K562 (cell line): Measurements from ENCODE around the gene TUBA1B. TPM values are rescaled to one million over a fixed set of nuclear protein-coding genes. Genes with fewer than 3 reads are reported as not detected.

Source experiments
- BRD9 ChIP-seq: fragments of 450-650 bp; IDR thresholded peaks from 2 replicates; pipeline ENCODE4 v1.6.1; 2018; ENCODE audit warnings: low read depth; ENCODE audit not compliant: partially characterized antibody
- CBX1 ChIP-seq: sonication (generic); IDR thresholded peaks from 2 replicates; pipeline ENCODE4 v1.6.1; 2016; ENCODE audit warnings: antibody characterized with exemption, low read depth, mild to moderate bottlenecking
- CBX5 ChIP-seq: IDR thresholded peaks from 2 replicates; pipeline ENCODE4 v1.6.1; 2014; ENCODE audit warnings: low read depth, borderline replicate concordance
- DPF2 ChIP-seq: fragments of 450-650 bp; IDR thresholded peaks from 2 replicates; pipeline ENCODE4 v1.6.1; 2016
- EGR1 ChIP-seq: fragments of 450-650 bp; conservative IDR thresholded peaks from 2 replicates; pipeline ENCODE4 v1.6.1; 2017; ENCODE audit warnings: mild to moderate bottlenecking
- ETS2 ChIP-seq: IDR thresholded peaks from 2 replicates; pipeline ENCODE4 v1.6.1; 2016; ENCODE audit warnings: borderline replicate concordance, missing genetic modification characterization, mild to moderate bottlenecking, moderate library complexity, missing compliant biosample characterization; ENCODE audit not compliant: poor library complexity, severe bottlenecking
- HCFC1 ChIP-seq: IDR thresholded peaks from 2 replicates; pipeline ENCODE4 v1.6.1; 2012; ENCODE audit warnings: low read depth, low read length, improper control_type of control experiment
- HOMEZ ChIP-seq: fragments of 250-450 bp; sonication (Bioruptor Pico); IDR thresholded peaks from 2 replicates; pipeline ENCODE4 v1.4.0; 2020; ENCODE audit warnings: mild to moderate bottlenecking, moderate library complexity
- MAX ChIP-seq: sonication (generic); formaldehyde crosslinking; IDR thresholded peaks from 2 replicates; pipeline ENCODE4 v1.9.0; 2022; ENCODE audit warnings: mild to moderate bottlenecking, missing genetic modification reagents
- OTX1 ChIP-seq: fragments of 450-650 bp; formaldehyde crosslinking; IDR thresholded peaks from 2 replicates; pipeline ENCODE4 v1.4.0; 2022; ENCODE audit warnings: mild to moderate bottlenecking
- RBM14 ChIP-seq: fragments of 200-400 bp; formaldehyde crosslinking; IDR thresholded peaks from 2 replicates; pipeline ENCODE4 v1.6.1; 2018; ENCODE audit warnings: low read depth, mild to moderate bottlenecking, low read length, moderate library complexity, borderline replicate concordance; ENCODE audit not compliant: insufficient read depth
- SNRNP70 ChIP-seq: fragments of 200-400 bp; formaldehyde crosslinking; optimal IDR thresholded peaks from 2 replicates; pipeline ENCODE3; 2017; ENCODE audit warnings: low read depth, low read length
- ZBTB11 ChIP-seq, 3 experiments: fragments of 200-800 bp in 1 of 3; fragments of 250-450 bp in 1 of 3; fragments of 450-650 bp in 1 of 3; sonication (Bioruptor Pico) in 1 of 3; sonication (Bioruptor generic) in 1 of 3; formaldehyde crosslinking in 1 of 3; IDR thresholded peaks; 2 replicates each; pipeline versions ENCODE4 v1.6.1 to v1.8.0; 2016 to 2022; ENCODE audit warnings: mild to moderate bottlenecking in 2 of 3, missing genetic modification characterization in 2 of 3, missing compliant biosample characterization in 1 of 3, moderate library complexity in 1 of 3
- ZNF24 ChIP-seq: fragments of 450-650 bp; IDR thresholded peaks from 2 replicates; pipeline ENCODE4 v1.6.1; 2016
- ZNF280A ChIP-seq: fragments of 450-650 bp; IDR thresholded peaks from 2 replicates; pipeline ENCODE4 v1.6.1; 2018; ENCODE audit warnings: mild to moderate bottlenecking, low read depth; ENCODE audit not compliant: partially characterized antibody
- ZNF395 ChIP-seq: fragments of 200-800 bp; sonication (Bioruptor generic); IDR thresholded peaks from 2 replicates; pipeline ENCODE4 v1.6.1; 2017; ENCODE audit warnings: missing genetic modification characterization, missing compliant biosample characterization
- ZNF507 ChIP-seq: conservative IDR thresholded peaks from 2 replicates; pipeline ENCODE4 v1.6.1; 2017; ENCODE audit warnings: missing genetic modification characterization, missing compliant biosample characterization
- ZNF551 ChIP-seq: fragments of 250-450 bp; sonication (Bioruptor Pico); IDR thresholded peaks from 2 replicates; pipeline ENCODE4 v1.5.0; 2021; ENCODE audit warnings: mild to moderate bottlenecking, moderate library complexity
- ZSCAN32 ChIP-seq: fragments of 450-650 bp; formaldehyde crosslinking; IDR thresholded peaks from 2 replicates; pipeline ENCODE4 v1.4.0; 2020; ENCODE audit warnings: mild to moderate bottlenecking, moderate library complexity
- polyA plus RNA-seq, 8 experiments: library from polyadenylated mRNA; depleted of rRNA in 4 of 8; stranded (reverse) in 5 of 8; unstranded in 3 of 8; fragments of >200 nt; fragmentation: Nextera tagmentation in 2 of 8; fragmentation: Illumina TruSeq in 1 of 8; extraction: Ambion mirVana in 2 of 8; extraction: Trizol in 1 of 8; gene quantifications; 2 replicates each; pipeline versions ENCODE4 v1.2.1 to v1.2.3, GENCODE V29; 2011 to 2014; ENCODE audit warnings: inconsistent platforms in 1 of 8, missing spikeins in 1 of 8
- total RNA-seq, 7 experiments: library from RNA; depleted of rRNA in 6 of 7; stranded (reverse); fragments of >200 nt in 6 of 7; fragmentation: Illumina TruSeq in 2 of 7; extraction: Trizol in 2 of 7; gene quantifications; 2 replicates each; pipeline versions ENCODE4 v1.2.1 to v1.2.3, GENCODE V29; 2011 to 2021; ENCODE audit warnings: low replicate concordance in 1 of 7

TUBA1B gene
- total and polyA plus RNA-seq, 9 of the 15 experiments (the other 6 are each of a cell fraction or from before 2014, with no cell fraction given) = 2,189 to 4,624 (median 2,628) TPM

GRCh38 chr12:49126852-49127763 is 4.1 kb downstream of the TUBA1B start (continued):
- TF ChIP-seq ZBTB11 (CRISPR knock-in tag; IDR thresholded peaks at IDR 0.05) (no peak), ZSCAN32 (CRISPR knock-in tag) (no peak), ZNF24 (no peak), ZNF551 (CRISPR knock-in tag) (peak; percentile 16; the same call in 1 of the 2 replicates), ZNF507 (no peak), CBX5 (no peak), RBM14 (no peak), DPF2 (no peak), EGR1 (0 out of 2 replicates have a peak, but pooled peaks have one; percentile 2), BRD9 (no peak), MAX (no peak), ZNF280A (no peak), CBX1 (no peak), HCFC1 (no peak), SNRNP70 (no peak), ETS2 (tag) (no peak), HOMEZ (no peak), OTX1 (CRISPR knock-in tag) (peak; percentile 94), ZNF395 (no peak)
